ENCODE data around the gene MRPL18.

DNA sequence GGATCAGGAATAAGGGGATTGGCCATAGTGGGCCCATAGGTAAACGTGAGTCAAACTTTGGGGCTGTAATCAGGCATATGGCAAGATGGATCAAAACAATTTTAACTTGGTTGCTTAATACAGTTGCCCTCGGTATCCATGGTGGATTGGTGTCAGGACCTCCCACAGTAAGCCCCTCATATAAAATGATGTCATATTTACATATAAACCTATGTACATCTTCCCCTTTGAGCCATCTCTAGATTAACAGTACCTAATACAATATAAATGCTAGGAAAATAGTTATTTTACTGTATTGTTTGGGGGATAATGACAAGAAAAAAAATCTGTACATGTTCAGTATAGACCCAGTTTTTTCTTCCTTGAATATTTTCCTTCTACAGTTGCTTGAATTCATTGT is 35.9 kb upstream of the MRPL18 start:
- TF ChIP-seq, protein P1, sequence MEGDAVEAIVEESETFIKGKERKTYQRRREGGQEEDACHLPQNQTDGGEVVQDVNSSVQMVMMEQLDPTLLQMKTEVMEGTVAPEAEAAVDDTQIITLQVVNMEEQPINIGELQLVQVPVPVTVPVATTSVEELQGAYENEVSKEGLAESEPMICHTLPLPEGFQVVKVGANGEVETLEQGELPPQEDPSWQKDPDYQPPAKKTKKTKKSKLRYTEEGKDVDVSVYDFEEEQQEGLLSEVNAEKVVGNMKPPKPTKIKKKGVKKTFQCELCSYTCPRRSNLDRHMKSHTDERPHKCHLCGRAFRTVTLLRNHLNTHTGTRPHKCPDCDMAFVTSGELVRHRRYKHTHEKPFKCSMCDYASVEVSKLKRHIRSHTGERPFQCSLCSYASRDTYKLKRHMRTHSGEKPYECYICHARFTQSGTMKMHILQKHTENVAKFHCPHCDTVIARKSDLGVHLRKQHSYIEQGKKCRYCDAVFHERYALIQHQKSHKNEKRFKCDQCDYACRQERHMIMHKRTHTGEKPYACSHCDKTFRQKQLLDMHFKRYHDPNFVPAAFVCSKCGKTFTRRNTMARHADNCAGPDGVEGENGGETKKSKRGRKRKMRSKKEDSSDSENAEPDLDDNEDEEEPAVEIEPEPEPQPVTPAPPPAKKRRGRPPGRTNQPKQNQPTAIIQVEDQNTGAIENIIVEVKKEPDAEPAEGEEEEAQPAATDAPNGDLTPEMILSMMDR (IDR thresholded peaks at IDR 0.05), result no peak
- TF ChIP-seq POLR2A (IDR thresholded peaks at IDR 0.05), result no peak

Measured in body of pancreas (tissue), 4 donors.